ENCODE measurements around the gene MSMB.
"Not testable (repeated sequence)": the region's sequence is repeated elsewhere in the genome, so short reads cannot be mapped to it uniquely, and the experiment has no call there.

Gene MSMB, protein sequence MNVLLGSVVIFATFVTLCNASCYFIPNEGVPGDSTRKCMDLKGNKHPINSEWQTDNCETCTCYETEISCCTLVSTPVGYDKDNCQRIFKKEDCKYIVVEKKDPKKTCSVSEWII

DNA sequence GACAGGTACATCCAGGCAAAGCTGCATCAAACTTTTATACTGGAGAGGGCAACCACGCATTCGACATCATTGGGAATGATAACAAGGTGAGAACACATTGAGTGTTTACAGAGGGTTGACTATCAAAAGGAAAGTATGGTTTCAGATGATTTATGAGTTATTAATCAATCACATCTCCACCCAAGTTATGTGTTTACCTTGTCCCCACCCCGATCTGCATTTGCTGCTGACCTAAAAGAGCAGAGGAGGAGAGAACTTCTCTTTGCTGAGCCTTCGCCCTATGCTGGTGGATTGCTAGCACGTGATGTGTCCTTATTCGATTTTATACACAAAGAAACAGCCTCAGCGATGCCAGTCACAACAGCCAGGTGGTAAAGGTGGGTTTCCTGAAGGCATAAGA, at the start of gene MSMB:
TSS of gene MSMB (minus strand) at position 9 of the 400 bp plus-strand sequence. CDS start 32 bp downstream, outside the sequence.
- in situ Hi-C loops (cut with MboI; ENCODE audit: low pct_unique_long_range_greater_than_20kb, low sequenced_read_pairs), result no loop called here

DNA sequence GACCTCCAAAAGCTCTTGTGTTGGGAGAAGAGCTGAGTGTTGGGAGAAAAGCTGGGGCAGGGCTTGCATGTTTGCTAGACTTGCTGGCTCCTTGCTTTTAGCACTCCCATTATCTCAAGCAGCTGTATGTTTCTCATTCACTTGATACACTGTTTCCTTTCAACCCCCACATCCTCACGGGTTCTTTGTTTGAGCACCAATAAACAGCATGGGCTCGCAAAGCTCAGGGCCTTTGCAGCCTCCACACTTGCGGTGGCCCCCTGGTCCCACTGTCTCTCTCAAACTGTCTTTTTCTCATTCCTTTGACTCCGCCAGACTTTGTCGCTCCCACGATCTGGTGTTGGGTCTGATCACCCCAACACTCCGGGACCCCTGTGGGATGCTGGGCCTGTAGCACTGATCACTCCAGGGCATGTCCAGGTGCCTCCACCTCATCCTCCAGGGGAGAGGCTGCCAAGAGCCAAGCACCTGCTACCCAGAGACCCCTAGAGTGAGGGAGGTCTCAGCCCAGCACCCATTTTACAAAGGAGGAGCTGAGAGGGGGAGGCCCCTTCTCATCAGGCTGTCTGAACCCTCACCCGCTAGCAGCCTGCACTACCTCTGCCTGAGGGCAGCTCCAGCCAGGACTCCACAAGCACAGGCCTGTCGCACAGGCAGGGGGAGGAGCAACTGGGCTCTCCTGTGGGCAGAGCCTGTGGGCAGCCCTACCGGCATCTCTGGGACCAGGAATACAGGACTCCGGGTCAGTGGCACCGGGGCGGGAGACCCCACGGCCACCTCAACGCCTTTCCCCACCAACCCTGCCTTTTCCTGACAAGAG, 49.1 kb upstream of the MSMB start:
- peak; percentile 55 for DNase-seq
- in situ Hi-C loops (cut with MboI; ENCODE audit: low pct_unique_long_range_greater_than_20kb, low sequenced_read_pairs), result no loop called here

More for the DNA sequence above, at the start of gene MSMB:
- no peak for DNase-seq

DNA sequence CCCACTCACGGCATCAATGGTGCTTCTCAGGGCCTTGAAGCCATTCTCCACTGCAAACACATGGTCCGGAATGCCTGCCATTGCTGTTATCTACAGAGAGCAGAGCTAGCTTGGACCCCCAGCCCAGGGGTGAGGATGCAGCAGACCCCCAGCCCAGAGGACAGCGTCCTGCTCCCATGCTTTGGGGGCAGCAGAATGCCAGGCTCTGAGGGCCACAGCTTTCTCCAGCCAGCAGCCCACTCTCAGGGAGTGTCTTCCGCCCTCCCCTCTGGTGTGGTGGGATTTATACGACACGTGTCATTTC, 48.1 kb upstream of the MSMB start:
- in situ Hi-C loops (cut with MboI; ENCODE audit: low pct_unique_long_range_greater_than_20kb, low sequenced_read_pairs), result no loop called here
- DNase-seq, result no peak

DNA sequence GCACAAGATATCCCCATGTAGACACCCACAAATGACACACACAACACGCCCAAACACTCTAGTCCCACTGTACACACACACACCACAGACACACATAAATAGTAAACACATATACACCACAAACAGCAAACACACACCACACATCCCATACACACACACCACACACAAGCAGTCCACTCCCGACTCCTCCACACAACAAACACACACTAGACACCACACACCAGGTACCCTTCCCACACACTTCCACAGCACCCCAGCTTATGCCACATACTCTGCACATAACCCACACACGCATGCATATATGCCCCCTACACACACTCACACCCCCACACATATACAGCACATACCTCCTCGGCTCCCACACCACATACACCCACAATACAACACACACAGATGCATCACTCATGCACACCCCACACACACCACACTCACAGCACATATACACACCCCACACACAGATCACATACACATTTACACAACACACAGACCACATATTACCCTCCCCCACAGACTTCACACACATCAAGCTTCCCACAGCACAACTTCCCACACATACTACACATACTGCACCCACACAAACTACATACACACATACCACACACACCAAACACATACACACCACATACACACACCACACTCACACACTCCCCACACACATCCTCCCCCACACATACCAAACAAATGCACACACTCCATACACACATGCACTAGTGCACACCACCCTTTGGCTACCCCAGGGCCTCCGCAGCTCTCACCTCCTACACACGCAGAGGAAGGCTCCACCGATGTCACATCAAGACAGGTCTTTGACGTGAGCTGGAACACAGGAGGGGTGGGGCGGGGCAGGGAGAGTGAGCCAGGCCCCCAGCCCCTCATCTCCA, 47.5 kb upstream of the MSMB start:
- DNase-seq; in situ Hi-C loops (cut with MboI; ENCODE audit: low pct_unique_long_range_greater_than_20kb, low sequenced_read_pairs): not testable (repeated sequence)

DNA sequence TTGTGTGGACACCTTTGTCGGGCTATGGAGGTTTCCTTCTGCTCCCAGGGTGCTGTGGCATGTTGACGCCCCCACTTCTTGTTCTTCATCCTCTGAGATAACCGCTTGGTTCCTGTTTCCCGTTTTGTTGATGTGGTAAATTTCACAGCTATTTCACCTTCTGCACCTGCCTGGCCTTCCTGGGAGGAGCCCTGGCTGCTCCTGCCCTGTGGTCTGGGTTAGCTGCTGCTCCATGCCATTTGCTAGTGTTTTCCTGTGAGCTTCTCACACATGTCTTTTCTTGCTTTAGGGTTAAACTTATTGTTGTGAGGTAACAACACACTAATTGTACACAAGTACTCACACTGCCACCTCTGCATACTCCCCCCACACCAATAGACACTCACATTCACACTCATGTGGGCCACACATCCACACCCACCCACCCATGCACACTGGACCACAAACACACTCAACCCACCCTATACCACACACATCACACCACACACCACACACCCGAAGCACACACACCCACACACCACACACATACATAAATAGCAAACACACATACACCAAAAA, 46.5 kb upstream of the MSMB start:
- peak; percentile 91 for DNase-seq

DNA sequence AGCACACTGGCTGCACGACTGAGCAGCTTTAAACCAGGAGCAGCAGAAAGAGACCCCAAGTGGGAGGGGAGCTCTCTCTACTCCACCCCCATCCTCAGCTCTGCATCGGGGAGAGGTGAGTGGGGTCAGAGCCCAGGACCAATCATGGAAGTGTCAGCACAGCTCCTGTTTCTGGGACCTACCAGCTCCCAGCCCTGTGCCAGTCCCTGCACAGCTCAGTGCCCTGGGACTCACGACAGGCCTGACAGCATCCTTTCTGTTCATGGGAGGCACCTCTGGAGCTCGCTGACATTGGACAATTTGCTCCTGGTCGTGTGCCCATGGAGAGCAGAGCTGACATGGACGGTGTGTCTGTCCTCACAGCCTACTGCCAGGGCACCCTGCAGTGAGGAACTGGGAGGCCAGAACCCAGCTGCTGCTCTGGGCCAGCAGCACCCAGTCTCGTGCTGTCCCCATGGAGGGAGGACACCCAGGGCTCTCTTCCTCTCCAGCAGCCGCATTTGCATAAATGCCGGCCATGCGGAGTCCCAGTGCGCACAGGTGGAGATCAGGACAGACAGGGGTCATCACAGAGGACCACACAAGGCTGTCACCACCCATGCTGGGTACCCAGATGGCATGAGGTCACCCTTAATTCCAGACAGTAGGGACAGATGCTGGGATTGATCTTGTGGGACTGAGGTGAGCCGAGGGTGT, 45.9 kb upstream of the MSMB start:
- no peak for DNase-seq
- in situ Hi-C loops (cut with MboI; ENCODE audit: low pct_unique_long_range_greater_than_20kb, low sequenced_read_pairs), result no loop called here

More for the DNA sequence above, 46.5 kb upstream of the MSMB start:
- in situ Hi-C loops (cut with MboI; ENCODE audit: low pct_unique_long_range_greater_than_20kb, low sequenced_read_pairs), result no loop called here

DNA sequence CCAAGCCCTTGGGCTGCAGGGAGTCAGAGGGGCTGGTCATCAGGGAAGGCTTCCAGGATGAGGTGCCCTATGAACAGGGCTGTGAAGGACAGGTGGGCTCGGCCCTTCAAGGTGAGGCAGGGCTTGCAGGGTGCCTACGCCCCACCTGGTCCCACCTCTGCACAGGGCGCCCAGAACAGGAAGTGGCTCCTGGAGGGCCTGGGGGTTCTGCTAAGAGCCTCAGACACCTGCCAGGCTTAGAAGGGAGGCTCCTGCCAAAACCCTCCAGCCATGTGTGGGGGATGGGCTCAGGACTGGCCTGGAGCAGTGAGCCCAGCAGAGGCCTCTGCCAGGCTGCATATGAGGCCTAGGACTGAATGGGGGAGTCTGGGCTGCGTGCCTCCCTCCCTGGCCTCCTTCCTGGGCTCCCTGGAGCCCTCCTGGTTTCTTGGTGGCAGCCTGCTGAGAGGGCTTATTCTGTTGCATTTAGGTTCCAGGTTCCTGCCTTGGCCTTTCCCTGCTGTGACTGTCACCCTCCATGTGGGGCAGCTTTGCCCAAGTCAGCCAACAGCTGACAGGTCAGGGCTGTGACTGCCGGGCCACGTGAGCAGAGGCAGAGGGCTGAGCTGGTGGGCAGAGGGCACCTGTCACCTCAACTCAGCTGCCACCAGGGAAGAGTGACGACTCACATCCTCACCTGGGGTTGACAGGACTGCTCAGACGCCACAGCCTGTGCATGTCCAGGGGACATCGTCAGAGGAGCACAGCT, 45.2 kb upstream of the MSMB start:
- in situ Hi-C loops (cut with MboI; ENCODE audit: low pct_unique_long_range_greater_than_20kb, low sequenced_read_pairs), result no loop called here
- no peak for DNase-seq

DNA sequence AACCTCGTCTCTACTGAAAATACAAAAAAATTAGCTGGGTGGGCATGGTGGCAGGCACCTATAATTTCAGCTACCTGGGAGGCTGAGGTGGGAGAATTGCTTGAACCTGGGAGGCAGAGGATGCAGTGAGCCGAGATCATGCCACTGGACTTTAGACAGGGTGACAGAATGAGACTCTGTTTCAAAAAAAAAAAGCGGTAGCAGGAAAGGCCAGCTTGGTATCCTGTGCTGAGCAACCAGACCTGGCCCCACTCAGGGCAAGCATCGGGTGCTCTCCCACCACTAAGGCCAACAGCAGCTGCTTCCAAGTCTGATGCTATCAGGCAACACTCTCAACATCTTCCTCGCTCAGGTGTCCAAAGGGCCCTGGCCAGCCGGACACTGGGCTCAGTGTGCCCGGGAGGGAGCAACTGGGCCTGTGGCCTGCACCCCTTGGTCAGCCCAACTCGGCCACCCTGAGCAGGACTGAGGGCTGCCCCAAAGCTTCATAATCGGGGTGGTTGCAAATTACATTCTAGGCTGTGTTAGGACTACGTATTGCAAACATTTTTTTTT, 44.3 kb upstream of the MSMB start:
- no peak for DNase-seq
- in situ Hi-C loops (cut with MboI; ENCODE audit: low pct_unique_long_range_greater_than_20kb, low sequenced_read_pairs), result no loop called here

DNA sequence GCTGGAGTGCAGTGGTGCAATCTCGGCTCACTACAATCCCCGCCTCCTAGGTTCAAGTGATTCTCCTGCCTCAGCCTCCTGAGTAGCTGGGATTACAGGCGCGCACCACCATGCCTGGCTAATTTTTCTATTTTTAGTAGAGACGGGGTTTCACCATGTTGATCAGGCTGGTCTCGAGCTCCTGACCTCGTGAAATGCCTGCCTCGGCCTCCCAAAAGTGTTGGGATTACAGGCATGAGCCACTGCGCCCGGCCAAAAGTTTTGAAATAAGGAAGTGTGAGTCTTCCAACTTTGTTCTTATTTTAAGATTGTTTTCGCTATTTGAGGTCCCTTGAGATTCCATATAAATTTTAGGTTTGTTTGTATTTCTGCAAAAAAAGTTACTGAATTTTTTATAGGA, 41.3 kb upstream of the MSMB start:
- in situ Hi-C loops (cut with MboI; ENCODE audit: low pct_unique_long_range_greater_than_20kb, low sequenced_read_pairs); DNase-seq: not testable (repeated sequence)

DNA sequence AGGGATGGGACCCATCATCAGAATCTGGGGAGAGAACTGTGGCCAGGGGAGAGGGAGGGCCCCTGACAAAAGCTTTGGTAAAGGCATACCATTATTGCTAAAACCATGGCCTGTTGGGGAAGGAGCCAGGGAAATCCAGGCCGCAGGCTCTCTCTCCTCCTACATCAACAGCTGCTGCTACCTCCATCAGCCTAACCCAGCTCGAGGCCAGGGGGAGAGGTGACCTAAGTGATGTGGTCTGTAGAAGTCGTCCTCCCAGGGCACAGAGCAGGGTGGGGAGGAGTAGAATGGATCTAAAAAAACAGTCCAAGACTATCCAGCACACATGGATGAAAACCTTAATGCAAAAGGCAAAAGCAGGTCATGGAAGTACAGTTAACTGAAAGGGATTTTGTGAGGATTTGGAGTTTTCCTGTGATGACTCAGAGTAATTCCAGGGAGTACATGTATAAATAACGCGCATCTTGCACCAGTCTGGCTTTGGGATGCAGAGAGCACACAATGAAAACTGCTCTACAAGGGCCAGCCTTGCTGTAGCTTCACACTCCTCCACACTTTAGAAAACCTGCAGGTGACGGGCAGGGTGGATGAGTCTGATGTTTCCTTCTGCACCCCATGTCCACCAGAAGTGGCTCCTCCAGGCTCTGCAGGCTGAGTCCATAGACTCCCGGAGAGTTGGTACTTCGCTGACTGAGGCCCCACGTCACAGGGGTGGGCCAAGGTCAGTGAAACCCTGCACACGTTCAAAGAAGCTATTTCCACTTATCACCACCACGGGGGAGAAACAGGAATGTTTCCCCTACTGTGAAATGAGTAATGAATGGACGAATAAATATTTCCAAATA, 38.5 kb upstream of the MSMB start:
- no peak for DNase-seq
- in situ Hi-C loops (cut with MboI; ENCODE audit: low pct_unique_long_range_greater_than_20kb, low sequenced_read_pairs), result no loop called here

DNA sequence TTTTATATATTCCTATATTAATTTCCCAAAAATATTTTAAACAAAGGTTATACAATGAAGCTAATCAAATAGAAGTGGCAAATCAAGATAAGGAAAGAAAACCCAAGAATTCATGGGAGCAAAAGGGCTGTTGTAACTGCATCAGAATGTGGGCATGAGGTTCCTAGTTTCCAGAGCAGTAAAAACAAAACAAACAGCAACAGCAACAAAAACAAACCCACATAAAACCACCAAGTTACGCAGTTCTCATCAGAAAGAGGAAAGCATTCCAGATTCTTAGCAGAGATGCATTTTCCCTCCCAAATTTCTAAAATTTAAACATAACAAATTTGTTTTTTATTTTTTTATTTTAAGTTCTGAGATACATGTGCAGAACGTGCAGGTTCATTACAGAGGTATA, 34.8 kb upstream of the MSMB start:
- DNase-seq, result peak; percentile 62
- in situ Hi-C loops (cut with MboI; ENCODE audit: low pct_unique_long_range_greater_than_20kb, low sequenced_read_pairs), result no loop called here

DNA sequence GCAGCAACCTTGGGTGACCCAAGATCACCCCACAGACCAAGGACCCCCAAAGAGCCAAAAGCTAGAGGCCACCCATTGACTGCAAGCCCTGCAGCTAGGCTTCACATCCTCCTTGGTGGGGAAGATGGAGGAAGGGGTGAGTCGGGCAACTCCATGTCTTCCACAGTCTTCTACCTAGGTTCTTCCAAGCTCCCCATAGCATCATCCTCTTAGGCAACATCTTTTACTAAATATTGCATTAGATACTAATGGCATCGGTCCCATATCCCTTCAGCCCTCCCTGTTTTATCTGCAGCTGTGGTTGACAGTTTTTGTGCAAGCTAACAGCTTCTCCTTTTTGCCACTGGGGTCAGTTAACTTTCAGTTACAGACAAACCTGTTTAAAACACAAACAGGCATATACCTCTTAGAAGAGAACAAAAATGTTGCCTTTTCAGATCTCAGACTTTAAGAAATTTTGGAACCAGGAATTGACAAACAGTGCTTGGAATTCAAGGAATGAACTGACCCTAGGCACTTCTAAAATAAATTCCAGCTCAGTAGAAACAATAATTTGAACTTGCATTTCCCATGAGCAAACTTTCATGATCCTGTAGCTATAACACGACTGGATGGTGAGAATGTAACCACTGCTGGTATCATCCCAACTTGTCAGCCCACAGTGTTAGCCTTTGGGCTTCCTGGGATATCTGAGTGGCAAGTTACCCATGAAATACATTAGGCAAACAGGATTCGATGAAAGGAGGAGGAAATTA, 33.9 kb upstream of the MSMB start:
- in situ Hi-C loops (cut with MboI; ENCODE audit: low pct_unique_long_range_greater_than_20kb, low sequenced_read_pairs), result no loop called here
- DNase-seq, result peak; percentile 82

DNA sequence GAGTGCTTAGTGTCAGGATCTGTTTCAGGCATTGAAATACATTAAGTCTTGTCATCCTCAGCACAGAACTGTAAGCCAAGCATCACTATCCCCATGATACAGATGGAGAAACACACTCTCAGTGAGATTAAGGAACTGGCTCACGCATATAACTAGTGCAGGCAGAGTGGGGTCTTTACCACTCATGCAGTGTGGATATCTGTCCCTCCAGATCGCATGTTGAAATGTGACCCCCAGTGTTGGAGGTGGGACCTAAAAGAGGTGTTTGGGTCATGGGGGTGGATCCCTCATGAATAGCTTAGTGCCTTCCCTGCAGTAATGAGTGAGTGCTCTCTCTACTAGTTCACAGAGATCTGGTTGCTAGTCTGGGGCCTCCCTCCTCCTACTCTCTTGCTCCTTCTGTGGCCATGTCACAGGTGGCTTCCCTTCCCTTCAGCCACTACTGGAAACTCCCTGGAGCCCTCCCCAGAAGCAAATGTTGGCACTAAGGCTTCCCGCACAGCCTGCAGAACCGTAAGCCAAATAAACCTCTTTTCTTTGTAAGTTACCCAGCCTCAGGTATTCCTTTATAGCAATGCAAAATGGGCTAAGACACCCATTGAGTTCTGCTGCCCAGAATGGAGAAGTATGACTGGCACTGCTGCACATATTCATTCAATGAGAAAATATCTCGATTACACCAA, 31.8 kb upstream of the MSMB start:
- in situ Hi-C loops (cut with MboI; ENCODE audit: low pct_unique_long_range_greater_than_20kb, low sequenced_read_pairs), result no loop called here
- DNase-seq, result no peak

DNA sequence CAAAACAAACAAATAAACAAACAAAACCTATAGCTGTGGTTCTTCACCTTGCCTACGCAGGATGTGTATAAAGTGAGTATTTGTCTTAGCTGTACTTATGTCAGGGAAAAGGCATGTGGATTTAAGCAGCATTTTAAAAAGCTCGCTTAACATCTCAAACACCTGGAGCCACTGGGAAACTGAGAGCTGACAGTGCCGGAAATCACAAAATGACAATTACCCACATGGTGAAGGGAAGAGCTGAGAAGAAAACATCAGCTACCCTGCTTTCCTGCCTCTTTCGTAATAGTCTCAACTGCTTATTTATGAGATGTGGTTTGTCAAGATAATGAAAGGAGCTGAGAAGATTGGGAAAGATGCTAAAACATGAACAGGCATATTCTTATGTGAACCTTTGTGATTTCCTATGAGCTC, 31.1 kb upstream of the MSMB start:
- in situ Hi-C loops (cut with MboI; ENCODE audit: low pct_unique_long_range_greater_than_20kb, low sequenced_read_pairs), result no loop called here
- DNase-seq, result peak; percentile 91

DNA sequence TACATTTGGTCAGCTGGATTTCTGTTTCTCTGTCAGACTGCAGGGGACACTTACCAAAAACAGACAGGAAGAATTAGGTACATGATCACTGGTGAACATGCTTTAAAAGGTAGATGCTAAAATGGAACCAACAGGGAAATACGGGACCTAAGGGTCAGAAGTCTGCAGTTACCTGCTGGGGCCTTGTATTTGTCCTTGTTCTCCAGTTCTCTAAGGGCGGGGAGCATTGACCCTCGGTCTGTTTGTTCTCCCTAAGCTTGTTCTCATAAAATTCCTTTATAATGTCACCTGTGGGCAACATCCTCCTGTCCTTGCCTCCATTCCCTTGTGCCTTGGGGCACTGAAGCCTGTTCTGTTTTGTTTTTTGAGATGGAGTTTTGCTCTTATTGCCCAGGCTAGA, 29.8 kb upstream of the MSMB start:
- in situ Hi-C loops (cut with MboI; ENCODE audit: low pct_unique_long_range_greater_than_20kb, low sequenced_read_pairs), result no loop called here
- DNase-seq, result no peak

DNA sequence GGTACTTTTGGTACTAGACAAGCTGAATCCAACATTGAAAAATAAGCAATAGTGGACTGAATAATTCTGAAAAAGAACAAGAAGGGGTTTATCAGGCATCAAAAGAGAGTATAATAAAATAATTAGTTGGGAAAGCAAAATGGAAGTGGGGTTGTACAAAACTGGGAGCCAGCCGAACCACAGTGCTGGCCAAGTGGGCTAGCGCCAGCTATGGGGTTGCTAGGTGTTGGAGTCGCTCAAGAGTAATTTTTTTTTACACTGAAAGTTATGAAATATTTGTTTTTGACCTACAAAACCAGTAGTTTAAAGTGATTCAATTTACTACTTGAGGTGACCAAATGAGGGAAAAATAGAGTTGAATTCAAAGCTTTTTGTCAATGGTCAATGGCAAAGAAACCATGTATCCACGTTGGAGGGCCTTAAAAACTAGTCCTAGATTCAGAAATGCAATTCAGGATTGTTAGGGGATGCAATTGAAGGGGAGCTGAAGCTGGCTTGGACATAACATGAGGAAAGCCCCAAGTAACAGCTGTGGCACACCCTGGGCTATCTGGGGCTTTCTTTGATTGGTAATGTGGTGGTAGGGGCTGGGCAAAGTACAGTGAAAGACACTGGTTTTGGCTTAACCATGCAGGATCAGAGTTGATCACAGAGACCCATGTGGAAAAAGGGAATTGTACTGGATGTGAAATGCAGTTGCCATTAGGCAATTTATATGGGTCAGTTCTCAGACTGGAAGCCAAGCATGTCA, 28.3 kb upstream of the MSMB start:
- DNase-seq, result no peak
- in situ Hi-C loops (cut with MboI; ENCODE audit: low pct_unique_long_range_greater_than_20kb, low sequenced_read_pairs), result no loop called here

Data from KBM-7 (cell line).